Measurements from ENCODE around the gene TSKU. TPM values are rescaled to one million over a fixed set of nuclear protein-coding genes. Genes with fewer than 3 reads are reported as not detected.

TSKU gene
- polyA plus RNA-seq, 1 of the 3 experiments (the other 2 are of a cell fraction): 20.7 TPM

DNA sequence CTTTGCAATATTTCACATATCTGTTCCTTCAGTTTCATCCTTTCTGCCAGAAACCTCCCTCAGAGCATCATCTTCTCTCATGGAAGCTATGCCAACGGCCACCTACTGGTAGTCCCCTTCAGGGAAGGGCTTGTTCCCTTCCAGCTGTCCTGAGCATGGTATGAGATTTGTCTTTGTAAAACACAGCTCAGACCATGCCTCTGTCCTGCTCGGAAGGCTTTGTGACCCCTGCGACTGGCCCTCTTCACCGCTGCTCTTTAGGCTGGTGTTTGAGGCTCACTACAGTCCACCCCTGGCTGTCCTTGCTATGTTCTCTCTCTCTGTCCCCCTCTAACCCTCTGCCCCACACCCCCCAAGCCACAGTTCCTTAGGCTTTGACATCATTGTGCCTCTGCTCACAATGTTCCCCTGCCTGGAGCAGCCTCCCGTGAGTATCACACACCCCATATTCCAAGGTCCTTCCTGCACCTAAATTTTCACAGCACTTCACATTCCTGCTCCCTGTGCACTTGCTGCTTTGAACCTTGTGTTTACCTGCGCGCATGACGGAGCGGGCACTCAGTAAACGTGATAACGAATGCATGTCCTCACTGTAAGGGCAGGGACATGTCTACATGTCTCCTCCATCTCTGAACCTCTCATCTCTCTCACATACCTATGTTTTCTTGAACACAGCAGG, 53.6 kb downstream of the TSKU start:
- TF ChIP-seq JUND (IDR thresholded peaks at IDR 0.05) (no peak), NRF1 (IDR thresholded peaks at IDR 0.05; ENCODE audit: low read depth, low read length) (no peak), RCOR1 (IDR thresholded peaks at IDR 0.05; ENCODE audit: low read length) (no peak), POLR2AphosphoS5 (IDR thresholded peaks at IDR 0.05; ENCODE audit: low read depth, low read length) (no peak), RAD21 (IDR thresholded peaks at IDR 0.05; ENCODE audit: low read length) (no peak), EZH2phosphoT487 (IDR thresholded peaks at IDR 0.05; ENCODE audit: borderline replicate concordance, low read depth) (no peak), ELF1 (IDR thresholded peaks at IDR 0.05) (no peak), MXI1 (IDR thresholded peaks at IDR 0.05; ENCODE audit: low read depth, low read length) (no peak), FOSL2 (IDR thresholded peaks at IDR 0.05; ENCODE audit: borderline replicate concordance, low read depth) (no peak), TEAD4 (IDR thresholded peaks at IDR 0.05; ENCODE audit: borderline replicate concordance, insufficient read depth) (no peak), TCF12 (IDR thresholded peaks at IDR 0.05) (no peak), SMC3 (IDR thresholded peaks at IDR 0.05; ENCODE audit: low read depth, low read length) (no peak), NFIC (IDR thresholded peaks at IDR 0.05; ENCODE audit: borderline replicate concordance) (no peak), GATA2 (CRISPR knock-in tag; IDR thresholded peaks at IDR 0.05) (no peak), MEF2A (IDR thresholded peaks at IDR 0.05; ENCODE audit: borderline replicate concordance, low read depth) (no peak), RXRA (IDR thresholded peaks at IDR 0.05; ENCODE audit: borderline replicate concordance, low read depth) (no peak)
- TF ChIP-seq, protein P1, sequence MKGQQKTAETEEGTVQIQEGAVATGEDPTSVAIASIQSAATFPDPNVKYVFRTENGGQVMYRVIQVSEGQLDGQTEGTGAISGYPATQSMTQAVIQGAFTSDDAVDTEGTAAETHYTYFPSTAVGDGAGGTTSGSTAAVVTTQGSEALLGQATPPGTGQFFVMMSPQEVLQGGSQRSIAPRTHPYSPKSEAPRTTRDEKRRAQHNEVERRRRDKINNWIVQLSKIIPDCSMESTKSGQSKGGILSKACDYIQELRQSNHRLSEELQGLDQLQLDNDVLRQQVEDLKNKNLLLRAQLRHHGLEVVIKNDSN (IDR thresholded peaks at IDR 0.05; ENCODE audit: borderline replicate concordance, low read depth): no peak
- TF ChIP-seq, protein P2, sequence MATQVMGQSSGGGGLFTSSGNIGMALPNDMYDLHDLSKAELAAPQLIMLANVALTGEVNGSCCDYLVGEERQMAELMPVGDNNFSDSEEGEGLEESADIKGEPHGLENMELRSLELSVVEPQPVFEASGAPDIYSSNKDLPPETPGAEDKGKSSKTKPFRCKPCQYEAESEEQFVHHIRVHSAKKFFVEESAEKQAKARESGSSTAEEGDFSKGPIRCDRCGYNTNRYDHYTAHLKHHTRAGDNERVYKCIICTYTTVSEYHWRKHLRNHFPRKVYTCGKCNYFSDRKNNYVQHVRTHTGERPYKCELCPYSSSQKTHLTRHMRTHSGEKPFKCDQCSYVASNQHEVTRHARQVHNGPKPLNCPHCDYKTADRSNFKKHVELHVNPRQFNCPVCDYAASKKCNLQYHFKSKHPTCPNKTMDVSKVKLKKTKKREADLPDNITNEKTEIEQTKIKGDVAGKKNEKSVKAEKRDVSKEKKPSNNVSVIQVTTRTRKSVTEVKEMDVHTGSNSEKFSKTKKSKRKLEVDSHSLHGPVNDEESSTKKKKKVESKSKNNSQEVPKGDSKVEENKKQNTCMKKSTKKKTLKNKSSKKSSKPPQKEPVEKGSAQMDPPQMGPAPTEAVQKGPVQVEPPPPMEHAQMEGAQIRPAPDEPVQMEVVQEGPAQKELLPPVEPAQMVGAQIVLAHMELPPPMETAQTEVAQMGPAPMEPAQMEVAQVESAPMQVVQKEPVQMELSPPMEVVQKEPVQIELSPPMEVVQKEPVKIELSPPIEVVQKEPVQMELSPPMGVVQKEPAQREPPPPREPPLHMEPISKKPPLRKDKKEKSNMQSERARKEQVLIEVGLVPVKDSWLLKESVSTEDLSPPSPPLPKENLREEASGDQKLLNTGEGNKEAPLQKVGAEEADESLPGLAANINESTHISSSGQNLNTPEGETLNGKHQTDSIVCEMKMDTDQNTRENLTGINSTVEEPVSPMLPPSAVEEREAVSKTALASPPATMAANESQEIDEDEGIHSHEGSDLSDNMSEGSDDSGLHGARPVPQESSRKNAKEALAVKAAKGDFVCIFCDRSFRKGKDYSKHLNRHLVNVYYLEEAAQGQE (IDR thresholded peaks at IDR 0.05; ENCODE audit: low read depth, low read length): no peak
- TF ChIP-seq, protein P3, sequence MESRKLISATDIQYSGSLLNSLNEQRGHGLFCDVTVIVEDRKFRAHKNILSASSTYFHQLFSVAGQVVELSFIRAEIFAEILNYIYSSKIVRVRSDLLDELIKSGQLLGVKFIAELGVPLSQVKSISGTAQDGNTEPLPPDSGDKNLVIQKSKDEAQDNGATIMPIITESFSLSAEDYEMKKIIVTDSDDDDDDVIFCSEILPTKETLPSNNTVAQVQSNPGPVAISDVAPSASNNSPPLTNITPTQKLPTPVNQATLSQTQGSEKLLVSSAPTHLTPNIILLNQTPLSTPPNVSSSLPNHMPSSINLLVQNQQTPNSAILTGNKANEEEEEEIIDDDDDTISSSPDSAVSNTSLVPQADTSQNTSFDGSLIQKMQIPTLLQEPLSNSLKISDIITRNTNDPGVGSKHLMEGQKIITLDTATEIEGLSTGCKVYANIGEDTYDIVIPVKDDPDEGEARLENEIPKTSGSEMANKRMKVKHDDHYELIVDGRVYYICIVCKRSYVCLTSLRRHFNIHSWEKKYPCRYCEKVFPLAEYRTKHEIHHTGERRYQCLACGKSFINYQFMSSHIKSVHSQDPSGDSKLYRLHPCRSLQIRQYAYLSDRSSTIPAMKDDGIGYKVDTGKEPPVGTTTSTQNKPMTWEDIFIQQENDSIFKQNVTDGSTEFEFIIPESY (IDR thresholded peaks at IDR 0.05; ENCODE audit: borderline replicate concordance, low read depth): no peak
- no peak overlapping the region for H3K4me3 ChIP-seq (ENCODE audit: low read depth in 2 of 2, low read length in 1 of 2)
- H3K4me2 ChIP-seq: no peak overlapping the region
- peaks cover 43% of the 10 kb centered on the region; the same call in 1 of the 2 replicates for H3K27me3 ChIP-seq (ENCODE audit: insufficient read depth)
- H3K79me2 ChIP-seq (ENCODE audit: insufficient read depth): no peaks in the 10 kb centered on the region
- no peaks in the 10 kb centered on the region for H3F3A ChIP-seq (replicated peaks; ENCODE audit: insufficient read depth)
- H2AFZ ChIP-seq (ENCODE audit: low read depth): no peak overlapping the region
- ChIA-PET POLR2A (no interaction called here), CTCF (interaction anchor here (1.0 to 2.9 kb wide), 2 partner anchors 11 to 103 kb away, joined by 3 to 10 read pairs; no protein-coding TSS in a partner anchor)
- no peaks in the 10 kb centered on the region for H3K9me3 ChIP-seq
- no peaks in the 10 kb centered on the region for H3K9me2 ChIP-seq
- peaks cover 0 to 14% of the 10 kb centered on the region in 2 experiments; a peak in 1 of 4 replicates for H3K4me1 ChIP-seq (ENCODE audit: control insufficient read depth in 1 of 2, insufficient read depth in 2 of 2, low read depth in 1 of 2, low read length in 1 of 2)
- H3K9ac ChIP-seq: no peak overlapping the region
- H3K36me3 ChIP-seq (replicated peaks in 1 of 2; ENCODE audit: control insufficient read depth in 1 of 2, insufficient read depth in 2 of 2, low read length in 1 of 2): no peaks in the 10 kb centered on the region
- no peaks in the 10 kb centered on the region for H4K20me1 ChIP-seq (ENCODE audit: insufficient read depth)
- no peak for DNase-seq
- no peak overlapping the region for H3K27ac ChIP-seq (ENCODE audit: low read depth in 2 of 2, low read length in 1 of 2)
- 86% methylated on average over 11 of the region's 11 CpGs for WGBS (ENCODE audit: low lambda C conversion rate)

Measured in SK-N-SH (cell line).